Epithelial cell of esophagus (primary cell): Measurements from ENCODE around the gene UBE2H.

Experiments used
- DNase-seq: peaks from one replicate; pipeline ENCODE4 v3.0.0; 2010; ENCODE audit warnings: low read depth
- H3K4me3 ChIP-seq: 2 replicates; pipeline ENCODE4 v1.5.1; 2011; ENCODE audit warnings: mild to moderate bottlenecking, low read length, control low read depth
- CTCF ChIP-seq: IDR thresholded peaks from 2 replicates; pipeline ENCODE4 v1.5.1; 2011; ENCODE audit warnings: low read depth, mild to moderate bottlenecking, low read length, control low read depth, inconsistent platforms; ENCODE audit not compliant: insufficient read depth; ENCODE audit errors: missing control alignments

The UBE2H gene

DNA sequence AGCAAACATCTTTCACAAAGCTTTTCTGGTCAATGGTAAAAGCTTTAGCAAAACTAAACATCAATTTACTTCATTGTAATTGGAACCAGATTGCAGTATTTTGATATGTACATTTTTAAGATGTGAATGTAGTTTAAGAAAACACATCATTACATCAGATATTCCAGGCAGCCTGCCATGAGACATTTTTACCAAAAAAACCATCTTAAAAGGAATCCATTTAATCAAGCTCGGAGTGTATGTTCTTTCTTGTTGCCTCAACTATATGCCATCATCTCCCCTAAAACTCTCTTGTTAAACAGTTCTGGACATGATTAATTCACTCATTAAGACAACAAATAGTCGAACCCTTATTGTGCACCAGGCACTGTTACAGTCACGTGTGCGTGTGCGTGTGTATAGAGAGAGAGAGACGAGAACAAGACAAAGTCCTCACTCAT lies 97.5 kb downstream of the UBE2H start:
- H3K4me3 ChIP-seq: no peak overlapping the region
- TF ChIP-seq CTCF: no peak
- DNase-seq: no peak

DNA sequence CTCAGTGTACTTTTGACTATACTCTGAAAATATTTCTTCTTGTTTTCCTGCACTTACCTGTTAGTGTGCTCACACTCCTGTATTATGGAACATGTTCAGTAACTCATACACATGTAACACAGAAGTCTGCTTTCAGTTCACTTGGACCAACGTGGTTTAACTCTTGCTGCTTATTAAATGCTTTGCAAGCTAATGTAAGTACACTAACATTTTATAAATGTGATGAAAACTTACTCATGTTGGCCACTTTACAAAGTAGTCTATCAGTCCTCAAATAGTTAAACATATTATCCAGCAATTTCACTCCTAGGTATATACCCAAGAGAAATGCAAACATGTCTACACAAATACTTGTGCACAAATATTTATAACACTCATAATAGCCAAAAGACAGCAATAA lies 98.4 kb downstream of the UBE2H start:
- DNase-seq: no peak

DNA sequence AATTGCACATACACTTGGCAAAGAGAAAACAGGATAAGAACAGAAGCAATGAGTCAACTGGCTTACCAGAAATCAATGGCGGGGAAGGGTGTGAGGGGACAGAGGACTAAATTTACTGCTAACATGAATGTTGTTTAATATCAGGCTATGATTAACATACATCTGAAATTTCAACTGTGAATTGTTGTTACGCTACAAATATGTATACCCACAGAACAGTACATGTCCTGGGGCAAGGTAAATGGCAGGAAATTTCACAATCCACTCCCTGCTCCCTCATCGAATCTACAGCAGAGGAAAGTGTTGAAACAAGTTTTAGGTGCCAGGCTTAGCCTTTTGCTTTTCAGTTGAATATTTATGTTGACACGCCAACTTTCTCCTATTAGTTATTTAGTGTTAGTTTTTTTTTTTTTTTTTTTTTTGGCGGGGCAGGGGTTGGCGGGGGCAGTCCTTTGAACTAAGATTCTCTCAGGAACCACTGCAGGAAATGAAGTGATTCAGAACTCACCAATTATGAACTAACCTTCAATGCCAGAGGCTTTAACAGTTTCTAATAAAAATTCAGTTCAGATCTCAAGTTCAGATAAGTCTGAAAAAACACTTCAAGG lies 99.0 kb downstream of the UBE2H start:
- DNase-seq: peak; percentile 97
- no peak overlapping the region for H3K4me3 ChIP-seq
- no peak for TF ChIP-seq CTCF

More for the DNA sequence above, 98.4 kb downstream of the UBE2H start:
- no peak overlapping the region for H3K4me3 ChIP-seq
- TF ChIP-seq CTCF: no peak

DNA sequence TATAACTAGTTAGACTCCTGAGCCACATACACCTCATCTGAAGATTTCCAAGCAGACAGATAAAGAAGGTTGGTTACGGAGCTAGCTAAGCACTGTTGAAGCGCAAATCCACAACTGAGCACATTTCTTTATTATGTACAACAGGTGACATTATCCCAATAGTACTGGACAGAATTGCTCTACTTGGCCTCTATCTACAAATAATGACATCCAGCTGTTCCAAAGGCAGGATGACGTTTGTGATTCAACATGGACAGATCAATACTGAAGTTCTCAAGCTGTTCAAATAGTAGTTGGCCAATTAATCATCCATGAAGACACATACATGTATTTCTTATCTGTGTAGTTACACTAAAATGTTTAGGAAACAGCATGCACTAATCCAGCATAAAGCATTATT lies 101.0 kb downstream of the UBE2H start:
- H3K4me3 ChIP-seq: no peak overlapping the region
- DNase-seq: no peak
- TF ChIP-seq CTCF: no peak

DNA sequence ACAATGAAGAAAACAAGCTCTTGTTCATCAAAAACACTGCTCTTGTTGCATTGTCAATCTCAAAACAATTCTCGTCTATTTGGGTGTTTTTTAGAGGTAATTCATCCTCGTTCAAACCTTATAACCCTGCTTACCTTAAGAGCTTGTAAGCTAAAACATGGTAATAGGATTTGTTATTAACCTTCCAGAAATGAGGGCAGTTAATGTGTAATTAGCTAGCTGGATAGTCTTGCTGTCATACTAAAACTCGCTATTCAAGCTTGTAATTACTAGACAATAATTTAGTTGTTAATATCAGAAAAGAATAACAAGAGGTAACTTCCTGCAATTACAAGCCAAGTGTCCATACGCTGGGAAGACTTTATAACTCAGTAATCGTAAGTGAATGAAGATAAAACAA lies 101.6 kb downstream of the UBE2H start:
- no peak overlapping the region for H3K4me3 ChIP-seq
- no peak for DNase-seq
- TF ChIP-seq CTCF: no peak

DNA sequence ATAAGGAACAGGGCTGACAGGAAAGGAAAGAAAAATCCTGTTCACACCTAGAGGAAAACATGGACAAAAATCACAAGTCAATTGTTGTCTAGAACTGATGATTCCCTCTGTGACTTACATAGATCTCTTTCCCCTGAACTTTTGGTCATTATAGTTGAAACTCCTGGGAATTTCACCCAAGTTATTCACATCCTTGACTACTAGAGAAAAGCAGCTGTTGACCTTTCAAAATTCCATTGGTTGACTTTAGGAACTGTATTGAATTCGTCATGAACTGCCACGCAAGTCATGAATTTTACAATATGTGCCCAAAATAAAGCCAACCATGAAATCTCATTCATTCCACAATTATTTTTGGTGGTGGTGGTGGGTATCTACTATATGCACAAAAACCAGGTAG lies 104.3 kb downstream of the UBE2H start:
- H3K4me3 ChIP-seq: no peak overlapping the region
- TF ChIP-seq CTCF: no peak
- DNase-seq: no peak

DNA sequence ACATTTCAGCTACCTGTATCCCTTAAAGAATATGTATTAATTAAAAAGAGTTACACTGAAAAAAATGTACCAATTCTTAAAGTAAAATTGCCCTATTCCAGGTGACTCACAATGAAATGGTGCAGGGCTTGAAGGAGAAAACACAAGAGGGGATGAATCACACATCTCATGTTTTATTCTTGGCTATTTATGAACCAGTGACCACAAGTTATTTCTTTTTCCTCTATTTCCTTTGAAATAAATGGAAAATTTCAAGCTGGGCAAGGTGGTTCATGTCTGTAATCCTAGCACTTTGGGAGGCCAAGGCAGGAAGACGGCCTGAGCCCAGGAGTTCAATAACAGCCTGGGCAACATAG lies 106.8 kb downstream of the UBE2H start:
- TF ChIP-seq CTCF: no peak
- H3K4me3 ChIP-seq: no peak overlapping the region
- DNase-seq: peak; percentile 80
